IMR-90 (cell line): ENCODE measurements around the gene CMAS.

ENCODE experiments used
- BHLHE40 ChIP-seq: fragments of 150-350 bp; IDR thresholded peaks from 2 replicates; pipeline ENCODE4 v1.6.1; 2016; ENCODE audit warnings: mild to moderate bottlenecking, low read depth, low read length
- CEBPB ChIP-seq: IDR thresholded peaks from 2 replicates; pipeline ENCODE4 v1.6.1; 2012; ENCODE audit warnings: low read depth, low read length, improper control_type of control experiment
- CHD1 ChIP-seq: IDR thresholded peaks from 2 replicates; pipeline ENCODE4 v1.6.1; 2012; ENCODE audit warnings: low read depth, low read length, improper control_type of control experiment
- CTCF ChIP-seq: conservative IDR thresholded peaks from 2 replicates; pipeline ENCODE4 v1.5.1; 2012; ENCODE audit warnings: mild to moderate bottlenecking, low read depth, low read length, improper control_type of control experiment
- ELK1 ChIP-seq: fragments of 150-350 bp; IDR thresholded peaks from 2 replicates; pipeline ENCODE4 v1.6.1; 2016; ENCODE audit warnings: low read depth, mild to moderate bottlenecking, low read length, moderate library complexity, borderline replicate concordance
- FOS ChIP-seq: fragments of 150-350 bp; IDR thresholded peaks from 2 replicates; pipeline ENCODE4 v1.6.1; 2016; ENCODE audit warnings: low read depth, low read length
- MAFK ChIP-seq: IDR thresholded peaks from 2 replicates; pipeline ENCODE4 v1.6.1; 2012; ENCODE audit warnings: low read depth, low read length, improper control_type of control experiment
- MAZ ChIP-seq: IDR thresholded peaks from 2 replicates; pipeline ENCODE4 v1.6.1; 2012; ENCODE audit warnings: low read depth, mild to moderate bottlenecking, low read length, improper control_type of control experiment, moderate library complexity, borderline replicate concordance
- MXI1 ChIP-seq: IDR thresholded peaks from 2 replicates; pipeline ENCODE4 v1.6.1; 2012; ENCODE audit warnings: low read depth, mild to moderate bottlenecking, low read length, moderate library complexity, borderline replicate concordance
- POLR2A ChIP-seq: IDR thresholded peaks from 2 replicates; pipeline ENCODE4 v1.6.1; 2012; ENCODE audit warnings: mild to moderate bottlenecking, low read depth, low read length
- RAD21 ChIP-seq: IDR thresholded peaks from 2 replicates; pipeline ENCODE4 v1.6.1; 2012; ENCODE audit warnings: low read length, improper control_type of control experiment
- RFX5 ChIP-seq: IDR thresholded peaks from 2 replicates; pipeline ENCODE4 v1.8.0; 2012; ENCODE audit warnings: low read depth, mild to moderate bottlenecking, low read length, moderate library complexity
- SMC3 ChIP-seq: fragments of 150-350 bp; IDR thresholded peaks from 2 replicates; pipeline ENCODE4 v1.6.1; 2016; ENCODE audit warnings: low read depth, mild to moderate bottlenecking, antibody characterized with exemption, low read length, moderate library complexity
- USF2 ChIP-seq: fragments of 150-350 bp; IDR thresholded peaks from 2 replicates; pipeline ENCODE4 v1.6.1; 2017; ENCODE audit warnings: mild to moderate bottlenecking, antibody characterized with exemption, low read length, low read depth

- TF ChIP-seq CTCF (peak; percentile 64), RAD21 (peak; percentile 74), ELK1 (no peak), POLR2A (no peak), USF2 (no peak), RFX5 (no peak), FOS (no peak), MAZ (no peak), CEBPB (no peak), BHLHE40 (no peak), SMC3 (peak; percentile 73), CHD1 (no peak), MAFK (no peak), MXI1 (no peak)
Observed at GRCh38 chr12:22083167-22083566, 37.1 kb downstream of the CMAS start.
